Hepatocyte (in vitro differentiated cells): Measurements from ENCODE around the gene NAPSA. TPM values are rescaled to one million over a fixed set of nuclear protein-coding genes. Genes with fewer than 3 reads are reported as not detected.
"Not testable (repeated sequence)": the region's sequence is repeated elsewhere in the genome, so short reads cannot be mapped to it uniquely, and the experiment has no call there.

ENCODE experiments used
- DNase-seq: peaks from one replicate; pipeline ENCODE4 v3.0.0-alpha.2; 2016; ENCODE audit warnings: low spot score
- H2AFZ ChIP-seq: fragments of 200-600 bp; sonication (generic); 2 replicates; pipeline ENCODE4 v1.6.0; 2016; ENCODE audit warnings: antibody characterized with exemption, mild to moderate bottlenecking
- H3K27ac ChIP-seq: fragments of 200-600 bp; sonication (generic); 2 replicates; pipeline ENCODE4 v1.5.1; 2016; ENCODE audit warnings: mild to moderate bottlenecking
- H3K27me3 ChIP-seq: fragments of 200-600 bp; sonication (generic); 2 replicates; pipeline ENCODE4 v1.6.1; 2016
- H3K36me3 ChIP-seq: fragments of 200-600 bp; sonication (generic); replicated peaks from 2 replicates; pipeline ENCODE4 v1.5.1; 2016; ENCODE audit warnings: low read depth; ENCODE audit not compliant: insufficient read depth
- H3K4me1 ChIP-seq: fragments of 200-600 bp; sonication (generic); 2 replicates; pipeline ENCODE4 v1.5.1; 2016; ENCODE audit warnings: mild to moderate bottlenecking, moderate library complexity; ENCODE audit not compliant: insufficient read depth
- H3K4me2 ChIP-seq: fragments of 200-600 bp; sonication (generic); 2 replicates; pipeline ENCODE4 v1.6.0; 2016
- H3K4me3 ChIP-seq: fragments of 200-600 bp; sonication (generic); 2 replicates; pipeline ENCODE4 v1.5.1; 2016; ENCODE audit warnings: mild to moderate bottlenecking
- H3K79me2 ChIP-seq: fragments of 200-600 bp; sonication (generic); 2 replicates; pipeline ENCODE4 v1.6.0; 2017; ENCODE audit warnings: mild to moderate bottlenecking
- H3K9me2 ChIP-seq: fragments of 200-600 bp; sonication (generic); replicated peaks from 2 replicates; pipeline ENCODE4 v1.6.0; 2017; ENCODE audit warnings: mild to moderate bottlenecking; ENCODE audit not compliant: insufficient read depth
- H3K9me3 ChIP-seq: fragments of 200-600 bp; sonication (generic); 2 replicates; pipeline ENCODE4 v1.5.1; 2016; ENCODE audit warnings: low read depth, mild to moderate bottlenecking
- H4K20me1 ChIP-seq: fragments of 200-600 bp; sonication (generic); 2 replicates; pipeline ENCODE4 v1.6.0; 2016; ENCODE audit warnings: mild to moderate bottlenecking; ENCODE audit not compliant: insufficient read depth, poor library complexity, severe bottlenecking
- EZH2 ChIP-seq: fragments of 200-600 bp; sonication (generic); IDR thresholded peaks from 2 replicates; pipeline ENCODE4 v1.6.1; 2016; ENCODE audit warnings: antibody characterized with exemption, mild to moderate bottlenecking, borderline replicate concordance
- EZH2phosphoT487 ChIP-seq: fragments of 200-600 bp; sonication (generic); IDR thresholded peaks from one replicate; pipeline ENCODE4 v1.6.1; 2018; ENCODE audit warnings: antibody characterized with exemption, mild to moderate bottlenecking, low read depth, moderate library complexity; ENCODE audit not compliant: unreplicated experiment, severe bottlenecking
- WGBS: methylation state at CpG from one replicate; pipeline ENCODE4 v1.1.6; 2016; ENCODE audit warnings: low lambda C conversion rate; ENCODE audit errors: missing lambda C conversion rate; 5-methylcytosine and 5-hydroxymethylcytosine counted together
- polyA plus RNA-seq: library from polyadenylated mRNA; unstranded; fragments of >200 nt; fragmentation: Nextera tagmentation; extraction: Ambion mirVana; gene quantifications from 2 replicates; pipeline ENCODE4 v1.2.1, GENCODE V29; 2016
- total RNA-seq: library from RNA; depleted of rRNA; stranded (reverse); fragments of >200 nt; gene quantifications from 2 replicates; pipeline ENCODE4 v1.2.3, GENCODE V29; 2014
- TF ChIP-seq, protein P1 (sequence below): fragments of 200-600 bp; sonication (generic); IDR thresholded peaks from 2 replicates; pipeline ENCODE4 v1.5.1; 2016; ENCODE audit warnings: antibody characterized with exemption, mild to moderate bottlenecking; ENCODE audit not compliant: poor library complexity

NAPSA gene
- total and polyA plus RNA-seq, 2 experiments from 2014 or later: 2.7 to 7.3 TPM

DNA sequence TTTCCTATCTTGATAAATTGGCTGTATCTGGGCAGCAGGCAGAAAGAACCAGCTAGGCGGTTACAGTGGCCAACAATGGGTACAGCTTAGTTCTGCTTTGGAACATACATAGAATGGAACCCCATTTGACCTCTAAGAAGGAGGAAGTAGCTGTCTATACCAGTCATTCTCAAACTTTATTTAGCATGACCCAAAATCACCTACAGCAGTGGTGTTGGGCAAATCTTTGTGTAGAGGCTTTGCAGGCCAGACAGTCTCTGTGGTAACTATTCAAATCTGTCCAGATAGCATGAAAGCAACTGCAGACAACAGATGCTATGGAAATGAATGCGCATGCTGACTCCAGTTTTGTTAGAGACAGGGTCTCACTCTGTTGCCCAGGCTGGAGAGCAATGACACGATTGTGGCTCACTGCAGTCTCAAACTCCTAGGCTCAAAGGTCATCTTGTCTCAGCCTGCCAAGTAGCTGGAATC is 24.3 kb downstream of the NAPSA start:
- Histone ChIP-seq H3K4me2 (no peak overlapping the region), H3K79me2 (no peaks in the 10 kb centered on the region), H3K4me1 (no peaks in the 10 kb centered on the region), H3K9me2 (no peaks in the 10 kb centered on the region), H3K27me3 (no peaks in the 10 kb centered on the region), H3K9me3 (no peaks in the 10 kb centered on the region), H3K4me3 (no peak overlapping the region), H4K20me1 (no peaks in the 10 kb centered on the region), H3K36me3 (no peaks in the 10 kb centered on the region), H2AFZ (no peak overlapping the region), H3K27ac (no peak overlapping the region)
- TF ChIP-seq, protein P1, sequence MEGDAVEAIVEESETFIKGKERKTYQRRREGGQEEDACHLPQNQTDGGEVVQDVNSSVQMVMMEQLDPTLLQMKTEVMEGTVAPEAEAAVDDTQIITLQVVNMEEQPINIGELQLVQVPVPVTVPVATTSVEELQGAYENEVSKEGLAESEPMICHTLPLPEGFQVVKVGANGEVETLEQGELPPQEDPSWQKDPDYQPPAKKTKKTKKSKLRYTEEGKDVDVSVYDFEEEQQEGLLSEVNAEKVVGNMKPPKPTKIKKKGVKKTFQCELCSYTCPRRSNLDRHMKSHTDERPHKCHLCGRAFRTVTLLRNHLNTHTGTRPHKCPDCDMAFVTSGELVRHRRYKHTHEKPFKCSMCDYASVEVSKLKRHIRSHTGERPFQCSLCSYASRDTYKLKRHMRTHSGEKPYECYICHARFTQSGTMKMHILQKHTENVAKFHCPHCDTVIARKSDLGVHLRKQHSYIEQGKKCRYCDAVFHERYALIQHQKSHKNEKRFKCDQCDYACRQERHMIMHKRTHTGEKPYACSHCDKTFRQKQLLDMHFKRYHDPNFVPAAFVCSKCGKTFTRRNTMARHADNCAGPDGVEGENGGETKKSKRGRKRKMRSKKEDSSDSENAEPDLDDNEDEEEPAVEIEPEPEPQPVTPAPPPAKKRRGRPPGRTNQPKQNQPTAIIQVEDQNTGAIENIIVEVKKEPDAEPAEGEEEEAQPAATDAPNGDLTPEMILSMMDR: no peak
- no peak for TF ChIP-seq EZH2
- TF ChIP-seq EZH2phosphoT487: no peak
- WGBS: 91% methylated on average over 3 of the region's 3 CpGs
- DNase-seq: no peak

DNA sequence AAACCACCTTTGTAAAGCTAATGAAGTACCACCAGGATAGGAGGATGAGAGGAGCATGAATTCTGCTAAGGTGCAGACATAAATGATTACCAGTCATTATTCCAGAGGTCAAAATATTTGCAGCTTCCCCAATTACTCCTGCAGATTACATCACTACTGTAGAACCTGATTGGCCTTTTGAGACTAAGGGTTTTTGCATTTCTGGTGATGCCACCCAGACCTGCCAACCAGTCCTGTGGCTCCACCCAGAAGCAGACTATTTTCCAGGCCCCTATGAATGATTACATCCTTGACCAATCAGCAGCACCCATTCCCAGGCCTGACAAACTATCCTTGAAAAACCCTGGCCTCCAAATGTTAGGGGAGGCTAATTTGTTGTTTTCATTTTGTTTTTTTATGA is 25.1 kb downstream of the NAPSA start:
- TF ChIP-seq, protein P1: no peak
- TF ChIP-seq EZH2phosphoT487 (no peak), EZH2 (no peak)
- H3K9me2 ChIP-seq: no peaks in the 10 kb centered on the region
- H4K20me1 ChIP-seq: no peaks in the 10 kb centered on the region
- H3K9me3 ChIP-seq: no peaks in the 10 kb centered on the region
- H3K4me2 ChIP-seq: no peak overlapping the region
- no peak overlapping the region for H2AFZ ChIP-seq
- no peaks in the 10 kb centered on the region for H3K4me1 ChIP-seq
- no peaks in the 10 kb centered on the region for H3K36me3 ChIP-seq
- H3K27ac ChIP-seq: no peak overlapping the region
- no peak overlapping the region for H3K4me3 ChIP-seq
- no peaks in the 10 kb centered on the region for H3K27me3 ChIP-seq
- no peaks in the 10 kb centered on the region for H3K79me2 ChIP-seq
- DNase-seq: no peak

DNA sequence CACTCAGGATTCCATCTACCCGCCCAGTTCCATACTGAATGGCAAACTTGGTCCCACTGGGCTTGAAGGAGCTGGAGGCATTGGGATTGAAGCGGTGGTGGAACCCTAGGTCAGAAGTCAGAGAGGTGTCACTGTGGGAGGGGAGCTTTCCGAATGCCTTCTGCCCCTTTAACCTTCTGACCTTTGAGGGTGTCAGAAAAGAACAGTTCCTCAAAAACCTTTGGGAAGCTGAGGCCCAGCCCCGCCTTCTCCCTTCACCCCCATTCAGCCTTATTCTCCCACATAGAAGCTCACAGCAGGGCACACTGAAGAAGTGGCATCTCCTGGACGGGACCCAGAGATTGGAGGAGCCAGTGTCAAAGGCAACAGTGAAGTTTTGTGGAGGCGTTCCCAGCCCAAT is 28.4 kb downstream of the NAPSA start:
- H3K4me2 ChIP-seq, H2AFZ ChIP-seq, H3K9me3 ChIP-seq, H3K36me3 ChIP-seq, H4K20me1 ChIP-seq, H3K27ac ChIP-seq, DNase-seq, H3K9me2 ChIP-seq, H3K4me3 ChIP-seq, H3K79me2 ChIP-seq, H3K27me3 ChIP-seq: not testable (repeated sequence)
- WGBS: 79% methylated on average over 6 of the region's 6 CpGs
- peaks cover 10% of the 10 kb centered on the region for H3K4me1 ChIP-seq

DNA sequence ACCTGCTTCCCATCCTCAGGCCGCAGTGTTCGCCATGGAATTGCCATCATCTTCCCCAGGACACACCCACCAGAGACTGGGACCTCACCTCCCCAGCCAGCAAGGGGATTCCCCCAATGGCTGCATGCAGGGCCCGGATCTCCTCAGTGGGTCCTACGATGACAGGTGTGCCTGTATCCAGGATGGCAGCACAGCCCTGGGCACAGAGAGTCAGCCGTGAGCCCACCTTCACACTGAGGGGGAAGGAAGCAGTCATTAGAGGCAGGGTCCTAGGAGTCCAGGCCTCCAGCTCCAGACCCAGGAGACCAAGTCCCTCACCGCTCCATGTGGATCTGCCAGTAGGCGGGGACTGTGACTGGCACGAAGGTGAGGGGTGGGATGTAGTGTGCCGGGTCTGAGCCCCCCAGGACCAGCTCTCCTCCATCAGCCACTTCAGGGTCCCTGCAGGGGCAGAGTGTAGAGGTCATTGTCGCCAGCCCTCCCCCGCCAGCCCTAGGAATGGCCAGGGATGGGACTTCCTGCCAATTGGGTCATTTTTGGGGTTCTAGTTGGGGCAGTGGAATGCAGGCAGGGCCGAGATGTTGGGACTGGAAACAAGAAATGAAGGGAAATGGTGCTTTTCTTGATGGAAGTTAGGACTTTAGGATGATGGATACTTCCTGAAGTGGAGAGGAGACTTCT is 30.6 kb downstream of the NAPSA start:
- no peaks in the 10 kb centered on the region for H3K79me2 ChIP-seq
- peaks cover 7% of the 10 kb centered on the region for H3K27me3 ChIP-seq
- H3K27ac ChIP-seq: no peak overlapping the region
- TF ChIP-seq, protein P1: no peak
- TF ChIP-seq EZH2 (no peak), EZH2phosphoT487 (no peak)
- H2AFZ ChIP-seq: no peak overlapping the region
- no peak overlapping the region for H3K4me3 ChIP-seq
- 96% methylated on average over 12 of the region's 12 CpGs for WGBS
- no peak overlapping the region for H3K4me2 ChIP-seq
- no peaks in the 10 kb centered on the region for H3K9me3 ChIP-seq
- no peaks in the 10 kb centered on the region for H4K20me1 ChIP-seq
- no peaks in the 10 kb centered on the region for H3K9me2 ChIP-seq
- H3K4me1 ChIP-seq: peaks cover 20% of the 10 kb centered on the region
- DNase-seq: no peak
- no peaks in the 10 kb centered on the region for H3K36me3 ChIP-seq
